ENCODE results near the gene KDELR3.

DNA sequence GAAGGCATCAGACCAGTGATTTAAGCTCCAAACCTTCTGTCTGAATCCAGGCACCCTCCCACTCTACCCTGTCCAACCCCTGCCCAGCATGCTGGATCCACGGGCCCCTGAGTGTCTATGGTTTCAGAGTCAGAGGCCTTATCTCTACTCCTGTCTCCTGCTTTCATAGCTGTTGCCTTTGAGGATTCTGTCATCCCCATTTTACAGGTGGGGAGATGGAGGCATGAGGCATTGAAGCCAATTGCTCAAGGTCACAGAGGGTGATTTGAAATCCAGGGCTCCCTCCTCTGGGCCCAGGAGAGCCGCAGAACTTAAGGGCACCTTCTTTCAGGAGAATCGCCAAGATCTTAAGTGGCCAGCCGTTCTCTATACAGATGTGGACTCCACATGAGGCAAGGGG, 16.0 kb upstream of the KDELR3 start:
- TF ChIP-seq, protein P1, sequence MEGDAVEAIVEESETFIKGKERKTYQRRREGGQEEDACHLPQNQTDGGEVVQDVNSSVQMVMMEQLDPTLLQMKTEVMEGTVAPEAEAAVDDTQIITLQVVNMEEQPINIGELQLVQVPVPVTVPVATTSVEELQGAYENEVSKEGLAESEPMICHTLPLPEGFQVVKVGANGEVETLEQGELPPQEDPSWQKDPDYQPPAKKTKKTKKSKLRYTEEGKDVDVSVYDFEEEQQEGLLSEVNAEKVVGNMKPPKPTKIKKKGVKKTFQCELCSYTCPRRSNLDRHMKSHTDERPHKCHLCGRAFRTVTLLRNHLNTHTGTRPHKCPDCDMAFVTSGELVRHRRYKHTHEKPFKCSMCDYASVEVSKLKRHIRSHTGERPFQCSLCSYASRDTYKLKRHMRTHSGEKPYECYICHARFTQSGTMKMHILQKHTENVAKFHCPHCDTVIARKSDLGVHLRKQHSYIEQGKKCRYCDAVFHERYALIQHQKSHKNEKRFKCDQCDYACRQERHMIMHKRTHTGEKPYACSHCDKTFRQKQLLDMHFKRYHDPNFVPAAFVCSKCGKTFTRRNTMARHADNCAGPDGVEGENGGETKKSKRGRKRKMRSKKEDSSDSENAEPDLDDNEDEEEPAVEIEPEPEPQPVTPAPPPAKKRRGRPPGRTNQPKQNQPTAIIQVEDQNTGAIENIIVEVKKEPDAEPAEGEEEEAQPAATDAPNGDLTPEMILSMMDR (IDR thresholded peaks at IDR 0.05; ENCODE audit: insufficient read depth, low read depth, low read length) = no peak
- TF ChIP-seq EZH2 (IDR thresholded peaks at IDR 0.05; ENCODE audit: insufficient read depth, low read length) = no peak

Measured in astrocyte (in vitro differentiated cells and primary cell).